NCI-H460 (cell line): ENCODE results near the gene KANK2. TPM values are rescaled to one million over a fixed set of nuclear protein-coding genes. Genes with fewer than 3 reads are reported as not detected.
"Not testable (repeated sequence)": the region's sequence is repeated elsewhere in the genome, so short reads cannot be mapped to it uniquely, and the experiment has no call there.

ENCODE experiments used
- DNase-seq: peaks from one replicate; pipeline ENCODE4 v3.0.0-alpha.2; 2016; ENCODE audit warnings: low read depth; ENCODE audit errors: extremely low read depth
- total RNA-seq: library from RNA; depleted of rRNA; stranded (reverse); fragments of >200 nt; shearing (Covaris generic); gene quantifications from 2 replicates; pipeline ENCODE4 v1.2.3, GENCODE V29; 2014

The KANK2 gene
- total RNA-seq, 1 experiment from 2014 or later, result 14.2 TPM

GRCh38 chr19:11198769-11199424 is 1.6 kb upstream of the KANK2 start:
- DNase-seq, result no peak

GRCh38 chr19:11198175-11198534 is 810 bp upstream of the KANK2 start:
- DNase-seq, result no peak

DNA sequence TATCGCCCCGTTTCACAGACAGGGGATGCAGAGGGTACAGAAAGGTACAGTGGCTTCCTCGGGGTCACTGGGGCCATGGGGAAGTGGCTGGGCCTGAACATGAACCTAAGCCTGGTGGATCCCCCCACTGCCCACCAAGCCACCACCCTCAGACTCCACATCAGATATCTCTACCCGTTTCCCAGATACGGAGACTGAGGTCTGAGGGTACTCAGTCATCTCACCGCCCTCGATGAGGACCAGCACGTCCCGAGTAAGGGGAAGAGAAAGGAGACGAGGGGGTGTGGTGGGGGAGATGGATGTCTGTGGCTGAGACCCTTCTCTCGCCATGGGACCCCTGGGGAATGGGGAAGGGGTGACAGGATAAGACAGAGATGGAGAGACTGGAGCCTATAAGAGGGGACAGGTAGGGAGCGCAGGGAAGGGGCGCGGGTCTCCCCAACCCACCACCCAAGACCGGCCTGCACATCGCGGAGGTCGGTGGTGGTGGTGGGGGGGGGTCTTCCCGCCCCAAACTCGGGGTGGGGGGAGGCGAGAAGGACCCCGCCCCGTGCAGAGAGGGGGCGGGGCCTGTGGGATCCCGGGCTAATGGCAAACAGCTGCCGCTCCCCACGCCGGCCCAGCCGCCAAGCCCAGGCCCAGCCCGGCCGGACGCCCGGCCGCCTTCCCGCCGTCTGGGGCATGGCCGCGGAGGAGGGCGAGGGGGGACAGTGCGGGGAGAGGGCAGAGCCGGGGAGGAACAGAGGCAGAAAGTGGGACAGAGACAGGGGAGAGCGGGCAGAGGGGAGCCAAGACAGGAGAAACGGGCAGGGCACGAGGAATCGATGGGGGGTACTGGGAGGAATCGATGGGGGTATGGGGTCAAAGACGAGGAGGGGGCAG is 698 bp downstream of the KANK2 start:
- DNase-seq, result no peak

DNA sequence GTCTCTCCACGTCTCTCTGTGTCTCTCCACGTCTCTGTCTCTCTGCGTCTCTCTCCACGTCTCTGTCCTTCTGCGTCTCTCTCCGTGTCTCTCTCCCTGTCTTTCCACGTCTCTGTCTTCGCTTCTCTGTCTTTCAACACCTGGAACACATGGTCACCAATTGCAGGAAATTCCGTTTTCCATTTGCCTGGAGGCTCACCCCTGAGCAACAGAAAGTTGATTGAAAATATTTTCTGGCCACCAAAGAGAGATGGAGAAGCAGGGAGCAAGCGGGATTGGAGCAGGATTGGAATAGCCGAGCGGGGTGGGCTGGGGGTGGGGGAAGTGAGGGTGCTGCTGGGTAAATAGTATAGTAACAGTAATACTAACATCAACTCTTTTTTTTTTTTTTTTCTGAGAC is 1.7 kb downstream of the KANK2 start:
- DNase-seq, result no peak

GRCh38 chr19:11194656-11195558 is 2.4 kb downstream of the KANK2 start:
- no peak for DNase-seq

GRCh38 chr19:11194173-11194572 is 3.2 kb downstream of the KANK2 start:
- no peak for DNase-seq

DNA sequence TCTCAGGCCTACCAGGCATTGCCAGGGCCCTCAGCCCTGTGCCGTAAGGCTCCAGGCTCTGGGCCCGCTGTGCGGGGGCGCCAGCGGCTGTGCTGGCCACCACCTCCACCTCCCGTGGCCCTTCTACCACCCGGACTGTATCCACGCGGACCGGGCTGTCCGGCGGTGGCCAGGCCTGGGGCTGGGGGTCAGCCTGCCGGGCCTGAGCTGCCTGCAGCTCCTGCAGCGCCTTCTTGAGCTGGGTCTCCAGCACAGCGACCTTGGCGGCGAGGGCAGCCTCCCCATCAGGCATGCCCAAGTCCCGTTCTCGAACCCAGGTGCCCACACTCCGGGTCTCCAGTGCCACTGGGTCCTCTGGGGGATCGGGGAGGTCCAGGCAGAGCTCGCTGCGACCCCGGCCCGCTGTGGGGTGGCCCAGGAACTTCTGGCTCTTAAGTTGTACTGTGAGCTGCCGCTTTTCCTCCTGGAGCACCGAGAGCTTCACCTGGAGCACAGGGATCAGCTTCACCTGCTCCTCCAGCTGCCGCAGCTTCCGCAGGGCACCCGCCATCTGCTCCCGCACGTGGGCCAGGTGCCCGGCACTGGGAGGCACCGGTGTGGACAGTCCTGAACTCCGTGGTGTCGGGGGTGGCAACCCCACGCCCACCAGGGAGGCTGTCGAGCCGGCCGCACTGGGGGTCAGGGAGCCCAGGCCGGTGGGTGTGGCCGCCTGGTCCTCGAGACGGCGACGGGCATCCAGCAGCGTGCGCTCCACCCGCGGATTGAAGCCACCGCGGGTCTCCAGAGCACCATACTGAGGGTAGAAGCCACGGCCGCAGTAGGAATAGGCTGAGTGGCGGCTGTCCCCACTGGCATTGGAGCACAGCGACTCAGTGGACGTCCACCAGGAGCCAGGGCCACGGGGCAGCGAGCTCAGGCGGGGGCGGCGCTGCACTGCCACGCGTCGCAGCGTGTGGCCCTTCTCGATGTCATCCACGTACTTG is 4.1 kb downstream of the KANK2 start:
- no peak for DNase-seq

GRCh38 chr19:11191934-11192333 is 5.4 kb downstream of the KANK2 start:
- DNase-seq, result no peak

DNA sequence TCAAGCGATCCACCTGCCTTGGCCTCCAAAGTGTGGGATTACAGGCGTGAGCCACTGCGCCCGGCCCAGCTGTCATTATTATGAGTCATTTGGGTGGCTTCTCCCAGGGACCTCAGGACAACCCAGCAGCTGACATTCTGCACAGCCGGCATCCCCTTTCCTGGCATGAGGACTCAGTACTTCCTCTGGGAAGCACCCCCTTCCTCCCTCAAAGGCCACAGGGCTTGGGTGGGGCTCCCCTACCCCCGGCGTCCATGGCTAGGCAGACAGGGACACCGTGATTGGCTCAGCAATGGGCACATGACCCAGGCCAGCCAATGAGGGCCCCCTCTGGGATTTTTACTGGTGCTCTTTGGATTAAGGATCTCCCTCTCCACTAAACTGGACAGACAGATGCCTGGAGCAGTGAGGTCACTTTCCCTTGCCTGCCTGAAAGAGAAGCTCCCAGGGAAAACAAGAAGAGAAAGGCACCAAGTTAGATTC is 6.0 kb downstream of the KANK2 start:
- no peak for DNase-seq

DNA sequence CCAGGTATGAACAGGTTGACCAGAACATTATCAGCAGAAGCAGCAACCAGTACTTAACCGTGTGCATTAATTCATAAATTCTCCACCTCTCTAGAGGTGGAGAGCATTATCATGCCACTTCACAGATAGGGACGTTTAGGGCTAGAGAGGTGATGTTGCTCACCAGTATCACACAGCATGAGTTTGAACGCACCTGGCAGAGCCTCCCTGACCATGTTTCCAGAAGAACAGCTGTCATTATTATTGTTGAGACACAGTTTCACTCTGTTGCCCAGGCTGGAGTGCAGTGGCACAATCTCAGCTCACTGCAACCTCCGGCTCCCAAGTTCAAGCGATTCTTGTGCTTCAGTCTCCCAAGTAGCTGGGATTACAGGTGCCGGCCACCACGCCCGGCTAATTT is 6.8 kb downstream of the KANK2 start:
- no peak for DNase-seq

DNA sequence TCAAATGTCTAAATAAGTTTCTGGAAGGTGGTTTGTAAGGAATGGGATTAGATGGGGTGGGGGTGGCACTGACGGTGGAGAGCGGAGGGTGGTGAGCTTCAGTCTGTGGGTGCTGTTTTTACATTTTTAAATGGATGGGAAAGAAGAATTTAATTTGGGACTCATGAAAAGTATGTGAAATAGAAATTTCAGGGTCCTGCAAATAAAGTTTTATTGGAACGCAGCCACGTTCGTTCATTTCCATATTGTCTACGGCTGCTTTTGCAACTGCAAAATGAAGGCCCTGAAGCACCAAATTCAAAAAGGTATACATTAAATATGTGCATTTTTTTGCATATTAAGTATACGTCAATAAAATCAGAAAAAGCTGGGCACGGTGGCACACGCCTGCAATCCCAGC is 9.9 kb downstream of the KANK2 start:
- no peak for DNase-seq

GRCh38 chr19:11182994-11183393 is 14.4 kb downstream of the KANK2 start:
- no peak for DNase-seq

DNA sequence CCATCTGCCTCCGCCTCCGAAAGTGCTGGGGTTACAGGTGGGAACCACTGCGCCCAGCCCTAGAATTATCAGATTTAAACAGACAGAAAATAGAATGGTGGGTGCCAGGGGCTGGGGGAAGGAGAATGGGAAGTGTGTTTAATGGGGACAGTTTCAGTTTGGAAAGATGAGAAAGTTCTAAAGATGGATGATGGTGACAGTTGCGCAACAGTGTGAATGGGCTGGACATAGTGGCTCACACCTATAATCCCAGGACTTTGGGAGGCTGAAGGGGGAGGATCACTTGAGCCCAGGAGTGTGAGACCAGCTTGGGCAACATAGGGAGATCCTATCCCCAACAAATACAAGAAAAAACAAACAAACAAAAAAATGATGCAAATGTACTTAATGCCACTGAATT is 15.9 kb downstream of the KANK2 start:
- no peak for DNase-seq

GRCh38 chr19:11180975-11181374 is 16.4 kb downstream of the KANK2 start:
- DNase-seq, result not testable (repeated sequence)

GRCh38 chr19:11180346-11180745 is 17.0 kb downstream of the KANK2 start:
- DNase-seq, result no peak

DNA sequence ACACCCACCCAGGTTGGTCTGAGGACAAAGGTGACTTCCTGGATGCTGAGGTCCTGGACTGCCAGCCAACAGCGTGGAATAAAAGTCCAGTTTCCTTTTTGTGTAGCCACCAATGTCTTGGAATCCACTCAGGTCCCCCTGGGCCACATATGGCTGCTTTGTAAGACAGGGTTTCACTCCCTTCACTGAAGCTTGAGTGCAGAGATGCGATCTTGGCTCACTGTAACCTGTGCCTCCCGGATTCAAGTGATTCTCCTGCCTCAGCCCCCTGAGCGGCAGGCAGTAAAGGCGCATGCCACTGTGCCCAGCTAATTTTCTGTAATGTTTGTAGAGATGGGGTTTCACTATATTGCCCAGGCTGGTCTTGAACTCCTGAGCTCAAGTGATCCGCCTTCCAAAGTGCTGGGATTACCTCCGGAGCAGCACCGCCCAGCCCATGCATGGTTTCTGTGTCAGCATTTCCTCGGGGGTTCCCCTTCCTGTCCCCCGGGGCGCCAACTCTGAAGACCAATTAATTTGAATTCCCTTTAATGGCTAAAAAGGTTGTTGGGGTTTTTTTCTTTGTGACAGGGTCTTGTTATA is 17.5 kb downstream of the KANK2 start:
- DNase-seq, result no peak

GRCh38 chr19:11179145-11179465 is 18.2 kb downstream of the KANK2 start:
- DNase-seq, result not testable (repeated sequence)

DNA sequence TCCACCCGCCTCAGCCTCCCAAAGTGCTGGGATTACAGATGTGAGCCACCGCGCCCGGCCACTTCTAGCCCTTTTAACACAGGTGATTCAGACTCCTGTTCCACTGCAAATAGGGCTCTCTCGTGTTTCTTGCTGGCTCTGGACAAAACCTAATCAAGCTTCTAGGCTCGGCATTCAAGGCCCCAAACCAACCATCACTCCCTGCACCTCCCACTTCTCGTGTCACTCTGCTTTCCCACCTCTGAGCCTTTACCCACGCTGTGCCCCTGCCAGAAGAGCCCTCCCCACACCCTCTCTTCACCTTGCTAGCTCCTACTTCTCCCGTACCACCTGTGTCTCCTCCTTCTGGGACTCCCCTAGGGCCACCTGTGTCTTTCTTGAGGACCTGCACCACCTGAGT is 19.8 kb downstream of the KANK2 start:
- DNase-seq, result no peak

DNA sequence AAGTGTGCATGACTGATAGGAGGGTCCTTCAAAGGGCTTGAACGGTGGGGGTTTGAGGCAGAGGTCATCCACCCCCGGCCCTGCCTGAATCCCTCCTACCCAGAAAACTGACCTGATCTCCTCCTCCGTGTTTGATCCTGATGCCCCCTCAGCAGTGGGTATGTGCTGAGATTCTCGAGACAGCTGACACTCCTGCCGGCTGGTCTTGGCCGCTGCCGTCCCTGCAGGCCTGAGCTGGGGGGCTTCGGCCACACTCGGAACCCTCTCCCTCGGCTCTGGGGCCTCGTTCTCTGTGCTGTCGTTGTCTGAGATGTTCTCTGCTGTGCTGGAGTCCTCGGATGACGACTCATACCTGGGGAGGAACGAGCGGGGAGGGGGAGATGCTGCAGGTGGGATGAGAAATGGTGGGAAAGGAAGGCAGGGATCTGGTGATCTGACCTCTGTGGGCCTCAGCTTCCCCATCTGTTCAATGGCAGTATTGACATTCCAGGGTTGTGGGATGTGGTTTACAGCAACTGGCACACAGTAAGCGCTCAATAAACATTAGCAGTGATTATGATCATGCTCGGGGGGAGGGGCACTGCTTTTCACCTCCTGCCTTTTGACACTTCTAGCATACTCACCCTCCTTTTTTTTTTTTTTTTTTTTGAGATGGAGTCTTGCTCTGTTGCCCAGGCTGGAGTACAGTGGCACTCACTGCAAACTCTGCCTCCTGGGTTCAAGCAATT is 20.7 kb downstream of the KANK2 start:
- no peak for DNase-seq
